Loucy (cell line): ENCODE data around the gene G6PC3.

Experiments used
- H2AFZ ChIP-seq: fragments of 200-600 bp; sonication (generic); 2 replicates; pipeline ENCODE4 v1.6.0; 2016; ENCODE audit warnings: antibody characterized with exemption, mild to moderate bottlenecking, low read length, moderate library complexity
- H3F3A ChIP-seq: fragments of 200-600 bp; 2 replicates; pipeline ENCODE4 v1.6.0; 2016; ENCODE audit warnings: antibody characterized with exemption, low read depth, mild to moderate bottlenecking
- H3K27me3 ChIP-seq: fragments of 200-600 bp; sonication (generic); 2 replicates; pipeline ENCODE4 v1.6.1; 2014; ENCODE audit warnings: low read length, mild to moderate bottlenecking; ENCODE audit not compliant: insufficient read depth, poor library complexity, severe bottlenecking
- H3K36me3 ChIP-seq: fragments of 200-600 bp; sonication (generic); 2 replicates; pipeline ENCODE4 v1.6.1; 2016; ENCODE audit warnings: low read length; ENCODE audit not compliant: insufficient read depth
- H3K4me1 ChIP-seq: fragments of 200-600 bp; sonication (generic); 2 replicates; pipeline ENCODE4 v1.5.1; 2014; ENCODE audit warnings: low read length, mild to moderate bottlenecking; ENCODE audit not compliant: insufficient read depth, poor library complexity, severe bottlenecking
- H3K4me2 ChIP-seq: fragments of 200-600 bp; sonication (generic); 2 replicates; pipeline ENCODE4 v1.6.0; 2014; ENCODE audit warnings: antibody characterized with exemption, low read length, low read depth, mild to moderate bottlenecking; ENCODE audit not compliant: poor library complexity, severe bottlenecking
- H3K4me3 ChIP-seq: fragments of 200-600 bp; sonication (generic); 2 replicates; pipeline ENCODE4 v1.5.1; 2014; ENCODE audit warnings: low read length, mild to moderate bottlenecking, mixed read lengths; ENCODE audit not compliant: poor library complexity, severe bottlenecking
- H3K79me2 ChIP-seq: fragments of 200-600 bp; sonication (generic); 2 replicates; pipeline ENCODE4 v1.6.1; 2014; ENCODE audit warnings: low read length; ENCODE audit not compliant: insufficient read depth
- H3K9ac ChIP-seq: fragments of 200-600 bp; sonication (generic); 2 replicates; pipeline ENCODE4 v1.6.0; 2014; ENCODE audit warnings: mild to moderate bottlenecking, low read depth, low read length, moderate library complexity; ENCODE audit not compliant: poor library complexity, severe bottlenecking
- H3K9me2 ChIP-seq: fragments of 200-600 bp; sonication (generic); replicated peaks from 2 replicates; pipeline ENCODE4 v1.6.1; 2016; ENCODE audit warnings: low read depth, low read length, mixed read lengths
- H3K9me3 ChIP-seq: fragments of 200-600 bp; sonication (generic); 2 replicates; pipeline ENCODE4 v1.6.1; 2014; ENCODE audit warnings: mild to moderate bottlenecking, antibody characterized with exemption, low read length, low read depth; ENCODE audit not compliant: insufficient read depth
- H4K20me1 ChIP-seq: fragments of 200-600 bp; sonication (generic); 2 replicates; pipeline ENCODE4 v1.6.0; 2014; ENCODE audit warnings: antibody characterized with exemption, low read length, mild to moderate bottlenecking; ENCODE audit not compliant: insufficient read depth, poor library complexity, severe bottlenecking
- EZH2phosphoT487 ChIP-seq: fragments of 200-600 bp; IDR thresholded peaks from 2 replicates; pipeline ENCODE4 v1.6.1; 2018; ENCODE audit warnings: antibody characterized with exemption, mild to moderate bottlenecking, moderate library complexity, borderline replicate concordance
- TF ChIP-seq, protein P1 (sequence below): fragments of 200-600 bp; sonication (generic); conservative IDR thresholded peaks from 2 replicates; pipeline ENCODE4 v1.5.1; 2014; ENCODE audit warnings: mild to moderate bottlenecking, antibody characterized with exemption, low read length

Gene G6PC3

DNA sequence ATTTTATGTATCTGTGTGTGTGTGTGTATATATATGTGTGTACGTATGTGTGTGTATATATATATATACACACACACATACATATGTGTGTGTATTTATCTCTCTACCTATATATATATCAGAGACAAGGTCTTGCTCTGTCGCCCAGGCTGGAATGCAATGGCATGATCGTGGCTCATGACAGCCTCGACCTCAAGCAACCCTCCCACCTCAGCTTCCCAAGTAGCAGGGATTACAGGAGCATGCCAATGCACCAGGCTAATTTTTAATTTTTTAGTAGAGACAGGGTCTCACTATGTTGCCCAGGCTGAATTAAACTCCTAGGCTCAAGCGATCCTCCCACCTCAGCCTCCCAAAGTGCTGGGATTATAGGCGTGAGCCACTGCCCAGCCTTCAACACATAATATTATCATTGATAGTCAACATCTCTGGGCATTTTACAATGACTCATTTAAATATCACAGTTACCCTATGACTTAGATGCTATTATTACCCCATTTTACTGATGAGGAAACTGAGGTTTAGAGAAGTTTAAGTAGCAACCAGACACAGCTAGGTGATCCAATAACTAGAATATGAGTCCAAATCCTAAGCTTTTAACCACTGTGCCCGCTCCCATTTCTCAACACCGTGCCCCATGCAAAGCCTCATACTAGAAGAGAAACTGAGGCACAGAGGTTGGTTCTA is 24.3 kb downstream of the G6PC3 start:
- Histone ChIP-seq H3K79me2 (peaks cover 15% of the 10 kb centered on the region; the same call in 1 of the 2 replicates), H3K9me2 (no peaks in the 10 kb centered on the region), H3K4me1 (peaks cover 28% of the 10 kb centered on the region), H3F3A (no peaks in the 10 kb centered on the region), H3K27me3 (no peaks in the 10 kb centered on the region), H3K36me3 (peaks cover 18% of the 10 kb centered on the region; the same call in 1 of the 2 replicates), H2AFZ (no peak overlapping the region), H3K4me3 (peak overlapping the region; percentile 66), H3K9ac (peak overlapping the region; percentile 66), H4K20me1 (peaks cover 6% of the 10 kb centered on the region), H3K4me2 (peak overlapping the region; percentile 57), H3K9me3 (no peaks in the 10 kb centered on the region)
- TF ChIP-seq, protein P1, sequence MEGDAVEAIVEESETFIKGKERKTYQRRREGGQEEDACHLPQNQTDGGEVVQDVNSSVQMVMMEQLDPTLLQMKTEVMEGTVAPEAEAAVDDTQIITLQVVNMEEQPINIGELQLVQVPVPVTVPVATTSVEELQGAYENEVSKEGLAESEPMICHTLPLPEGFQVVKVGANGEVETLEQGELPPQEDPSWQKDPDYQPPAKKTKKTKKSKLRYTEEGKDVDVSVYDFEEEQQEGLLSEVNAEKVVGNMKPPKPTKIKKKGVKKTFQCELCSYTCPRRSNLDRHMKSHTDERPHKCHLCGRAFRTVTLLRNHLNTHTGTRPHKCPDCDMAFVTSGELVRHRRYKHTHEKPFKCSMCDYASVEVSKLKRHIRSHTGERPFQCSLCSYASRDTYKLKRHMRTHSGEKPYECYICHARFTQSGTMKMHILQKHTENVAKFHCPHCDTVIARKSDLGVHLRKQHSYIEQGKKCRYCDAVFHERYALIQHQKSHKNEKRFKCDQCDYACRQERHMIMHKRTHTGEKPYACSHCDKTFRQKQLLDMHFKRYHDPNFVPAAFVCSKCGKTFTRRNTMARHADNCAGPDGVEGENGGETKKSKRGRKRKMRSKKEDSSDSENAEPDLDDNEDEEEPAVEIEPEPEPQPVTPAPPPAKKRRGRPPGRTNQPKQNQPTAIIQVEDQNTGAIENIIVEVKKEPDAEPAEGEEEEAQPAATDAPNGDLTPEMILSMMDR: no peak
- TF ChIP-seq EZH2phosphoT487: no peak

DNA sequence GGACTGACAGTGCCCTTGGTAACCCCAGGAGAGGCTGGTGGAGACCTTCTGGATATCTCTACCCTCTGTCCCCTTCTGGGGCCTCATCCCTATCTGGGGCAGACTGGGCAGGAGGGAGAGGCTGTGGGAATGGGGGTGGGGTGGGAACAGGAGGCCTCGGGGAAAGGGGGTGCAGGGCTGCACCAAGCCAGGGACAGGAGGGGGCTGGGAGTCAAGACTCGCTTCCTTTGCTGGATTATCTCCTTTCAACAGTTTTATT is 24.8 kb downstream of the G6PC3 start:
- Histone ChIP-seq H3K9me2 (no peaks in the 10 kb centered on the region), H3K27me3 (no peaks in the 10 kb centered on the region), H2AFZ (no peak overlapping the region), H3K36me3 (peaks cover 18% of the 10 kb centered on the region; the same call in 1 of the 2 replicates), H3K9ac (peak overlapping the region; percentile 66), H3K4me2 (peak overlapping the region; percentile 57), H3K9me3 (no peaks in the 10 kb centered on the region), H3K4me1 (peaks cover 28% of the 10 kb centered on the region), H3F3A (no peaks in the 10 kb centered on the region), H3K79me2 (peaks cover 15% of the 10 kb centered on the region; the same call in 1 of the 2 replicates), H3K4me3 (peak overlapping the region; percentile 66), H4K20me1 (peaks cover 6% of the 10 kb centered on the region)
- TF ChIP-seq, protein P1: no peak
- TF ChIP-seq EZH2phosphoT487: no peak

DNA sequence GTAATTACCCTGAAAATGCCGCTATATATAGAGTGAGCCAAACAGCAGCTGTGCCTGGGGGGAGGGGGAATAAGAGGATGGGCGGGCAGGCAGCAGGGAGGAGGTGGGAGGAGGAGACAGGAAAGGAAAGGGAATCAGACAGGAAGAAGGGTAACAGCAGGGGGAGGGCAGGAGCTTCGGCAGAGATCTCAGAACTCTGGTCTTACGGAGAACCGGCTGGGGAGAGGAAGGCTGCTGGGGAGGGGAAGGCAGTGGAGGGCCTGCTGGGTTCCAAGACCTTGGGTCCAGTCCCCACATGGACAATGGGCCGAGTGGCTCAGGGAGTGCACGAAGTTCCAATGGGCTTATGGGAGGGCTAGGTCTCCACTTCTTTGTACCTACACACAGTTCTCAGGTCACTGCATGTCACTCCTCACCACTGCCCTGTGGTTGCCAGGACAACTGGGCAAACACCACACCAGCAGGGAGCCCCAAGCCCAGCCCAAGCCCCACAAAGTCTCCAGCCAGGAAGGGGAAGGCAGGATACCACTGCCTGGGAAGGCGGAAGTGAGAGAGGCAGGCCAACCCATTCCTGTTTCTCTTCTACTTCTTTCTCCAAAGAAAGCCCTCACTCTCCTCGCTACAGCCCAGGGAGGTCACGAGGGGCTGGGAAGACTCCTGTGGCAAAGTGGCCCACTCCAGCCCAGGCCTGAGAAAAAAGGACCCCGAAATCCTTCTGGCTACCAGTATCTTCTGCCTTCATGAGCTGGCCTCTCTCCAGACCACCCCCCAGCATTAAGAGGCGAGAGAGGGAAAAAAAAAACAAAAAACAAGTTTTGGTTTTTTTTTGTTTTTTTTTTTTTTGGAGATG is 25.3 kb downstream of the G6PC3 start:
- Histone ChIP-seq H3K27me3 (no peaks in the 10 kb centered on the region), H3K4me1 (peaks cover 28% of the 10 kb centered on the region), H3K9me2 (no peaks in the 10 kb centered on the region), H3K9ac (peak overlapping the region; percentile 66), H3K9me3 (no peaks in the 10 kb centered on the region), H3K36me3 (peaks cover 17% of the 10 kb centered on the region; the same call in 1 of the 2 replicates), H2AFZ (no peak overlapping the region), H3K4me3 (peak overlapping the region; percentile 66), H3K4me2 (peak overlapping the region; percentile 57), H4K20me1 (peaks cover 6% of the 10 kb centered on the region), H3K79me2 (peaks cover 15% of the 10 kb centered on the region; the same call in 1 of the 2 replicates), H3F3A (no peaks in the 10 kb centered on the region)
- no peak for TF ChIP-seq EZH2phosphoT487
- TF ChIP-seq, protein P1: no peak
